ENCODE data around the gene TAF6. TPM values are rescaled to one million over a fixed set of nuclear protein-coding genes. Genes with fewer than 3 reads are reported as not detected.
A peak's percentile ranks its signal among the peaks of the same experiment; 100 is the strongest.

Gene TAF6
- total and polyA plus RNA-seq, 9 of the 15 experiments (the other 6 are each of a cell fraction or from before 2014, with no cell fraction given): 0.78 to 78.7 (median 21.3) TPM

GRCh38 chr7:100100420-100101015 lies 18.6 kb downstream of the TAF6 start (continued):
- TF ChIP-seq VEZF1 (CRISPR knock-in tag; IDR thresholded peaks at IDR 0.05): peak; percentile 84
- peak; percentile 2; the same call in 1 of the 2 replicates for TF ChIP-seq TGIF2 (CRISPR knock-in tag; IDR thresholded peaks at IDR 0.05)
- no peak for TF ChIP-seq BCL6 (CRISPR knock-in tag; IDR thresholded peaks at IDR 0.05)
- 0 out of 2 replicates have a peak, but pooled peaks have one; percentile 44 for TF ChIP-seq E2F5 (CRISPR knock-in tag; IDR thresholded peaks at IDR 0.05)
- TF ChIP-seq NR1H2 (CRISPR knock-in tag; IDR thresholded peaks at IDR 0.05): no peak
- peak; percentile 71 for TF ChIP-seq HCFC1 (IDR thresholded peaks at IDR 0.05; ENCODE audit: low read depth, low read length)
- TF ChIP-seq ZNF134 (CRISPR knock-in tag; conservative IDR thresholded peaks at IDR 0.05): no peak
- TF ChIP-seq NONO (IDR thresholded peaks at IDR 0.05; ENCODE audit: low read depth in 2 of 2, low read length in 1 of 2): 0 out of 4 replicates have a peak, but pooled peaks of 1 of the 2 experiments have one; percentile 10
- TF ChIP-seq ZNF431 (CRISPR knock-in tag; IDR thresholded peaks at IDR 0.05): 0 out of 2 replicates have a peak, but pooled peaks have one; percentile 11
- peak; percentile 95; the same call in 1 of the 2 replicates for TF ChIP-seq ETV1 (tag; conservative IDR thresholded peaks at IDR 0.05; ENCODE audit: low read depth)
- TF ChIP-seq FOXP4 (CRISPR knock-in tag; IDR thresholded peaks at IDR 0.05; ENCODE audit: borderline replicate concordance): no peak; the same call in 1 of the 2 replicates
- peak; percentile 100 for TF ChIP-seq NKRF (IDR thresholded peaks at IDR 0.05; ENCODE audit: borderline replicate concordance)
- TF ChIP-seq ZNF217 (CRISPR knock-in tag; IDR thresholded peaks at IDR 0.05): no peak
- TF ChIP-seq JUNB (CRISPR knock-in tag; conservative IDR thresholded peaks at IDR 0.05): no peak
- 0 out of 2 replicates have a peak, but pooled peaks have one; percentile 19 for TF ChIP-seq ZNF830 (CRISPR knock-in tag; IDR thresholded peaks at IDR 0.05)
- TF ChIP-seq SMAD1 (IDR thresholded peaks at IDR 0.05; ENCODE audit: low read depth, low read length, partially characterized antibody): no peak
- TF ChIP-seq FOXA1 (IDR thresholded peaks at IDR 0.05; ENCODE audit: borderline replicate concordance): 0 out of 2 replicates have a peak, but pooled peaks have one; percentile 39
- TF ChIP-seq ZNF311 (CRISPR knock-in tag; IDR thresholded peaks at IDR 0.05): no peak
- peak; percentile 23; the same call in 1 of the 2 replicates for TF ChIP-seq ZBTB2 (IDR thresholded peaks at IDR 0.05)
- TF ChIP-seq NFYB (IDR thresholded peaks at IDR 0.05; ENCODE audit: extremely low read depth, insufficient read length): peak; percentile 59

Measured in K562 (cell line).